Measurements from ENCODE around the gene RAB6A.
"Not testable (repeated sequence)": the region's sequence is repeated elsewhere in the genome, so short reads cannot be mapped to it uniquely, and the experiment has no call there.

Gene RAB6A

DNA sequence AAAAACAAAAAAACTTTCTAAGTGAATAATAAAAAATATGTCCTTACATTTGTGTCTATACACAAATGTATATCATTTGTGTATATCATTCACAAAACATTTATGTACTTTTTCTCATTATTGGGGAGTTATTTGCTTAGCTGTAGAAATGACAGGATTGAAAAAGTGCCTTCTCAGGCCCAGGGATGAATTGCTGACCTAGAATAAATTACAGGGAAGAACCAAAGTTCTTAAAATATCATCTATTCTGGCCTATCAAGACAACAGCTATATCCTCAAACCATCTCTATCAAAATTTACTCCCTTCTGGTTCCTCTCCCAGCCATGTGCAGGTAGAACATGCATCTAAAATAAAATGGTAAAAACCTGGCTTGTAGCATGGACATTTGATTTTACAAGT lies 1.9 kb upstream of the RAB6A start:
- no peak for DNase-seq (ENCODE audit: low read depth, low spot score)

DNA sequence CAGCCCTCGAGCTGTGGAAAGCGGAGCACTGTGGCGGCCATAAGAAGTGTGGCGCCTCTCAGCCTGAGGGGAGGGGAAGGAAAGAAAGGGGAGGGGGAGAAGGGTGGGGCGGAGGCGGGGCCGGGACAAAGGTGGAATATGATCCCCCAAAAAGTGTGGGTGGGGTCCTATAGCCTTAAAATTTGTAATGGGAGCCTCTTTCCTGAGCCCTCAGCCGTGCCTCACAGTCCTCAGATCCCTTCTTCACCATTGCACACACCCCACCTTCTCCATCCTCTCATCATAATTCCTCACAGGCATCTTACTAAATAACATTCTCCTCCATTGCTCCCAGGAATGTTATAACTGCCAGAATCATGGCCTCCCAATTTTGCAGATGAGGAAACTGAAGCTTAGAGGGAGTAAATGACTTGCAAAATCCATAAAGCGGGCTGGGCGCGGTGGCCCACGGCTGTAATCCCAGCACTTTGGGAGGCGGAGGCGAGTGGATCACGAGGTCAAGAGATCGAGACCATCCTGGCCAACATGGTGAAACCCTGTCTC lies 600 bp upstream of the RAB6A start:
- DNase-seq (ENCODE audit: low read depth, low spot score) = no peak

DNA sequence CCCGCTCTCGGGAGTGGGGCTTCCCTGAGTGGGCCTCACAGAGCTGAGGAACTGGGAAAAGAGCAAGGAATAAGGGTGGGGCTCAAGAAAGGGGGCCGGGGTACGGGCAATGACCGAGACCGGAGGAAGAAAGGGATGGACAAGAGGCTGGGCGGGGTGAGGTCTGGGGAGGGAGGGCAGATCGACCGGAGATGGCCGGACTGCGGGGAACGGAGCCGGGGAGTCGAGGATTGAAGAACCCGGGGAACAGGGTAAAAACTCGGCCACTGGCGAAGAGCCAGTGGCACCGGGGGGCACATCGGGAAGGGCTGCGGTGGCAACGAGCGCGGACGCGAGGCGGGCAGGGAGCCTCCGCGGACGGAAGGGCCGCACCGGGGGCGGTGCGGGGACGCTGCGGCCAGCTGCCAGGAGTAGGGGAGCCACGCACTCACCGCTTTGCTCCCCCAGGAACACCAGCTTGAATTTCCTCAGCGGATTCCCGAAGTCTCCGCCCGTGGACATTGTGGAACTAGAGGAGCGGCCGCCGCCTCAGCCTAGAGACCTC lies 667 bp downstream of the RAB6A start:
- DNase-seq (ENCODE audit: low read depth, low spot score) = no peak

DNA sequence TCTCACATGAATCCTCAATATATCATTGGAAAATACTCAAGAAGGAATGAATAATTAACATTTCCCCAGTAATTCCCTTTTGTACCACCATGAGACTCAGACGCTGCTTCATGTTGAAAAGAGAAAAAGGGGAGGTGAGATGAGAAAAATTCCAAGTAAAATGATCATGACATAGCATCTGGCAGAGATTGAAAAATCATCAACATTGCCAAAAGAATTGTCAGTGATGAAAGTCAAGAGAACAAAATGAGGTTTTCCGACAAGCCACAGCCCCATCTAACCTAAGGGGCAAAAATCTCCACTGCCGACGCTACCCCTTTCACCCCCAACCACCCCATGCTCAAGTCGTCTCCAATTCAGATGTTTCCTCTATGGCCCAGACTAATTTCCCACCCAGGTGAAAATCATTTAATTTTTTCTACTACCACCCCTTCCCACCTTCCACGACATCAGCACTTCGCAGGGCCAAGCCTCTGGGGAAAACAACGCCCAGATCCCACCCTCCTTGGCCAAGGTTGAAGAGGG lies 1.2 kb downstream of the RAB6A start:
- no peak for DNase-seq (ENCODE audit: low read depth, low spot score)

DNA sequence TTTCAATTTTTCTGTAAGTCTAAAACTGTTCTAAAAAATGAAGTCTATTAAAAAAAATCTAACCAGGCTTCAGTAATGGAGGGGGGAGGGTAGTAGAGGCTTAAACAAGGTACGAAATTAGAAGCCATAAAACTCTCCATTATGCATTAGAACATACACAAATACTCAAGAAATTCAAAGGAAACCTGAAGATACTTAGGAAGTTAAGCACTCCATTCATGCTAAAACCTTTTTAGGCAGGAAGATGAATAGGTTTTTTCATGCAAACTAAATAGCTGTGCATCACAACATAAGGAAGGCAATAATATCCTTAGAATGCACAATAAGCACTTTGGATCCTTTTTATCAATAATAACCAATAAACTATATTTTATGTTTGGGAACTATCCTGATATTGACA lies 2.4 kb downstream of the RAB6A start:
- DNase-seq (ENCODE audit: low read depth, low spot score) = no peak

DNA sequence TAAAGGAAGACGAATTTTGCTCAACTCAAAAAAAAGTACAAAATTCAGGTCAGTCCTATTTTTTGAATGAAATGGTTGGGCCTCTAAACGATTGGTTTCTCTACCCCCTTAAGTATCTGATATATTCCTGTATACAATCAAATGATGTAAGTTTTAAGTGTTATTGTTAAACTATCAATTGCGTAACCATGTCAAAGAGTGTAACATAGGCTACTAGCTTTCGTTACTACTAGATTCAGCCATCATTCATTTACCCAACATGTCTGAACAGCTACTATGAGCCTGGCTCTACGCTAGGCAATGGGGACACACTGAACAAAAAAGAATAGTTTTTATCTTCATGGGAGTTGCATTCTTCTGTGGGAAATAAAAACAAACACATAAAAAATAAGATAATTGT lies 3.3 kb downstream of the RAB6A start:
- DNase-seq (ENCODE audit: low read depth, low spot score) = no peak

DNA sequence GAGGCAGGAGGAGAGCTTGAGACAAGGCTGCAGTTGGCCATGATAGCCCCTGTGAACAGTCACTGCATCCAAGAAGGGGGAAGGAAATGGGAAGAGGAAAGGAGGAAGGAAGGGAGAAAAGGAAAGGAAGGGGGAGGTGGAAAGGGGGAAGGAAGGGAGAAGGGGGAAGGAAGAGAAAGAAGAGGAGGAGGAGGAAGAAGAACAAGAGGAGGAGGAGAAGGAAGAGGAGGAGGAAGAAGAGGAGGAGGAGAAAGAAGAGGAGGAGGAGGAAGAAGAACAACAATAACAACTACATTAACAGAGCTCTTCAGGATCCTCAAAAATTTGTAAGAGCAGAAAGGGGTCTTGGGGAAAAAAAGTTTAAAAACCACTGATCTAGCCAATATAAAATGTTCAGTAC lies 5.2 kb downstream of the RAB6A start:
- no peak for DNase-seq (ENCODE audit: low read depth, low spot score)

DNA sequence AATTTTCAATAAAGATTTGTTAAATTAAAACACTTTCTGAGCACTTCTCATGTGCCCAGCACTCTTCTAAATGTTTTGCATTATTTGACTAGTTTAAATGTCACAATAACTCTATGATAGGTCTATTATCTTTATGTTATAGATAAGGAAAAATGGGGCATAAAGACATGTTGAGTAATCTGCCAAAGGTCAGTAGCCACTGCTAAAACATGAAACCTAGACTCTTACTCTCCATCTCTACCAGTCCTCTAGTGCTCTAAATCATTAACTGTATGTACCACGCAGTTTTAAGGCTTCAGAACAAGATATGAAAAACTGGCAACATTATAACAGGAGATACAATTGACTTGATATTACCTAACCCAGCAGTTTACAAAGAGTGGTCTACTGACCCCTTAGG lies 6.9 kb downstream of the RAB6A start:
- DNase-seq (ENCODE audit: low read depth, low spot score) = no peak

DNA sequence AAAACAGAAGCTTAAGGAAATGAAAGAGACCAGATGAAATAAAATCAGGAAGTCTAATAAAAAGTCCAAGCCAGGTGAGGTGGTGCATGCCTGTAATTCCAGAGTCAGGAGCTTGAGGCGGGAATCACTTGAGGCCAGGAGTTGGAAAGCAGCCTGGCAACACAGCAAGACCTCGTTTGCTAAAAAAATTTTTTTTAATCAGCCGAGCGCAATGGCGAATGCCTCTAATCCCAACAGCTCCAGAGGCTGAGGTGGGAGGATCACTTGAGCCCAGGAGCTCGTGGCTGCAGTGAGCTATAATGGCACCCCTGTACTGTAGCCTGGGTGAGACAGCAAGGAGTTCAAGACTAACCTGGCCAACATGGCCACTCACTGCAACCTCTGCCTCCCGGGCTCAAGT lies 8.0 kb downstream of the RAB6A start:
- no peak for DNase-seq (ENCODE audit: low read depth, low spot score)

DNA sequence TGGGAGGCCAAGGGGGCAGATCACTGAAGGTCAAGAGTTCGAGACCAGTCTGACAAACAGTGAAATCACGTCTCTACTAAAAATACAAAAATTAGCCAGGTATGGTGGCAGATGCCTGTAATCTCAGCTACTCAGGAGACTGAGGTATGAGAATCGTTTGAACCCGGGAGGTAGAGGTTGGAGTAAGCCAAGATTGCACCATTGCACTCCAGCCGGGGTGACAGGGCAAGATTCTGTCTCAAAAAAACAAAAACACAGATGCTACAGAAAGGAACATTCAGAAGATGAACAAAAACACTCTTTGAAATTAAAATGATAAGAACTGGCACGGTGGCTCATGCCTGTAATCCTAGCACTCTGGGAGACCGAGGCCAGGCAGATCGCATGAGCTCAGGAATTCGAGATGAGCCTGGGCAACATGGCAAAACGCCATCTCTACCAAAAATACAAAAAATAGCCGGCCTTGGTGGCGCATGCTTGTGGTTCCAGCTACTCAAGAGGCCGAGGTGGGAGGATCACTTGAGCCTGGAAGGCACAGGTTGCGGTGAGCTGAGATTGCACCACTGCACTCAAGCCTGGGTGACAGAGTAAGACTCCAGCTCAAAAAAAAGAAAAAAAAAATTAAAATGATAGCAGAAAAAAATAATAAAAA lies 8.5 kb downstream of the RAB6A start:
- DNase-seq (ENCODE audit: low read depth, low spot score) = no peak

DNA sequence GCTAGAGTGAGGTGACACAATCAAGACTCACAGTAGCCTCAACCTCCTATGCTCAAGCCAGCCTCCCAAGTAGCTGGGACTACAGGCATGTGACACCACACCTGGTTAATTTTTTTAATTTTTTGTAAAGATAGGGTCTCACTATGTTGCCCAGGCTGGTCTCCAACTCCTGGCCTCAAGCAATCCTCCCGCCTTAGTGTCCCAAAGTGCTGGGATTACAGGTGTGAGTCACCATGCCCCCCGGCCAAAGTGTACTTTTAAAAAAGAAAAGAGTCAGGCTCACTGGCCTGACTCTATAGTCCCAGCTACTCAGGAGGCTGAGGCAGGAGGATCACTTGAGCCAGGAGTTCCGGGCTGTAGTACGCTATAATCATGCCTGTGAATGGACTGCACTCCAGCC lies 10.0 kb downstream of the RAB6A start:
- DNase-seq (ENCODE audit: low read depth, low spot score) = not testable (repeated sequence)

DNA sequence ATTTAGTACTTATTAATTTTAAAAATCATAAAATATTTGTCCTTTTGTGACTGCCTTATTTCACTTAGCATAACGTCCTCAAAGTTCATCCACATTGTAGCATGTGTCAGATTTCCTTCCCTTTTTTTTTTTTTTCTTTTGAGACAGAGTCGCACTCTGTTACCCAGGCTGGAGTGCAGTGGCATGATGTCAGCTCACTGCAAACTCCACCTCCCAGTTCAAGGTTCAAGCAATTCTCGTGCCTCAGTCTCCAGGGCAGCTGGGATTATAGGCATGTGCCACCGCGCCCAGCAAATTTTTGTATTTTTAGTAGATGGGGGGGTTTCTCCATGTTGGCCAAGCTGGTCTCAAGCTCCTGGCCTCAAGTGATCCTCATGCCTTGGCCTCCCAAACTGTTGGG lies 10.6 kb downstream of the RAB6A start:
- DNase-seq (ENCODE audit: low read depth, low spot score) = no peak

DNA sequence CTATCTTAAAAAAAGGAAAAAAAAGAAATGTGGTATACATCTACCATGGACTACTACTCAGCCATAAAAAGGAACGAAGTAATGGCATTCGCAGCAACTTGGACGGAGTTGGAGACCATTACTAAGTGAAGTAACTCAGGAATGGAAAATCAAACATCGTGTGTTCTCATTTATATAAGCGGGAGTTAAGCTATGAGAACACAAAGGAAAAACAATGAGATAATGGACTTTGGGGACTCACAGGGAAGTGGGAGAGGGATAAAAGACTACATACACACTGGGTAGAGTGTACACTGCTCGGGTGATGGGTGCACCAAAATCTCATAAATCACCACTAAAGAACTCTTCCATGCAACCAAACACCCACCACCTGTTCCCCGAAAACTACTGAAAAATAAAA lies 11.8 kb downstream of the RAB6A start:
- DNase-seq (ENCODE audit: low read depth, low spot score) = no peak

DNA sequence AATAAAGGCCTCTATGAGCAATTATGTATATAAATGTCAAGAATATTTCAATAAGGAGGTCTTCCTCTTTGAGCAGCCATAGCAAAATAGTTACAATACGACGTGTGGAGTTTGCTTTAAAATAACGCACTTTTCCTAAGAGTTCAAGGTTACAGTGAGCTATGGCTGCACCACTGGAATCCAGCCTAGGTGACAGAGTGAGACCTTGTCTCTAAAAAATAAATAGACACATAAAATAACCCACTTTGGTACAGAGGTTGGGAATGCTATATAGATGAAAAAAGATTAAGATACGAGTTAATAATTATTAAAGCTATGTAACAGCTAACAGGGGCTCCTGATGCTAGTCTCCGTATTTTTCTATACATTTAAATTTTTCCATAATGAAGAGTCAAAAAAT lies 12.6 kb downstream of the RAB6A start:
- DNase-seq (ENCODE audit: low read depth, low spot score) = no peak

DNA sequence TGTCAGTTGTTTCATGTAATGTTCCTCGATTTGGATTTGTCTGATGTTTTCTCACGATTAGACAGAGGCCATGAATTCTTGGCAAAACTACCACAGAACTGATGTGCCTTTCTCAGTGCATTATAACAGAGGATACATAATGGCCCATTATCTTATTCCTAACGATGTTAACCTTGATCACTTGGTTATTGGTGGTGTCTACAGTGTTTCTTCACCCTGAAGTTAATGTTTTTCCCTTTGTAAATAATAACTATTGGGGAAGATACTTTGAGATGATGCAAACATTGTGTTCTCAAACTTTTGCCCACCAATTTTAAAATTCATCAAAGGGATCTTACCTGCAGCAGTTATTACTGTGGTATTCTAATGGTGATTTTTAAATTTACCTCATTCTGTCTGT lies 13.1 kb downstream of the RAB6A start:
- DNase-seq (ENCODE audit: low read depth, low spot score) = no peak

DNA sequence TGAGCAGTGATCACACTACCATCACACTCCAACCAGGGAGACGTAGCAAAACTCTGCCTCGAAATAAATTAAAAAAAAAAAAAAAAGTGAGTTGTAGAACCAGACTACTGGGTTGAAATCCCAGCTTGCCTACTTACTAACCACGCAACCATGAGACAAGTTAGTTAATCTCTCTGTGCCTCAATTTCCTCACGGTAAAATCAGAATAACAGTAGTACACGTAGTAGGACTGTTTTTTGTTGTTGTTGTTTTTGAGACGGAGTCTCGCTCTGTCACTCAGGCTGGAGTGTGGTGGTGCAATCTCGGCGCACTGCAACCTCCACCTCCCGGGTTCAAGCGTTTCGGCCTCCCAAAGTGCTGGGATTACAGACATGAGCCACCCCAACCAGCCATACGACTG lies 14.2 kb downstream of the RAB6A start:
- no peak for DNase-seq (ENCODE audit: low read depth, low spot score)

DNA sequence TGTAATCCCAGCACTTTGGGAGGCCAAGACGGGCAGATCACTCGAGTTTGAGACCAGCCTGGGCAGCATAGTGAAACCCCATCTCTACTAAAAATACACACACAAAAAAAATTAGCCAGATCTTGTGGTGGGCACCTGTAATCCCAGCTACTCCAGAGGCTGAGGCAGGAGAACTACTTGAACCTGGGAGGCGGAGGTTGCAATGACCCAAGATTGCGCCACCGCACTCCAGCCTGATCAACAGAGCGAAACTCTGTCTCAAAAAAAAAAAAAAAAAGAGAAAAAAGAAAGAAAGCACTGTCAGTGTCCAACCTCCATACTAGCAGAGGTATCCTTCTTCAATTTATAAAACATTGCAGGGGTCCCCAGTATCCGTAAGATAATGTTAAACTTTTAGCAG lies 17.8 kb downstream of the RAB6A start:
- DNase-seq (ENCODE audit: low read depth, low spot score) = no peak

DNA sequence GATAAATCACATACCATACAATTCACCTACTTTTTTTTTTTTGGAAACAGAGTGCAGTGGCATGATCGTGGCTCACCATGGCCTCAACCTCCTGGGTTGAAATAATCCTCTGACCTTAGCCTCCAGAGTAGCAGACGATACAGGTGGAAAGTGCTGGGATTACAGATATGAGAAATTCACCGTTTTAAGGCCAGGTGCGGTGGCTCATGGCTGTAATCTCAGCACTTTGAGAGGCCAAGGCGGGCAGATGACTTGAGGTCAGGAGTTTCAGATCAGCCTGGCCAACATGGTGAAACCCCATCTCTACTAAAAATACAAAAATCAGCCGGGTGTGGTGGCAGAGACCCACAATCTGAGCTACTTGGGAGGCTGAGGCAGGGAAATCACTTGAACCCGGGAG lies 24.9 kb downstream of the RAB6A start:
- DNase-seq (ENCODE audit: low read depth, low spot score) = not testable (repeated sequence)

DNA sequence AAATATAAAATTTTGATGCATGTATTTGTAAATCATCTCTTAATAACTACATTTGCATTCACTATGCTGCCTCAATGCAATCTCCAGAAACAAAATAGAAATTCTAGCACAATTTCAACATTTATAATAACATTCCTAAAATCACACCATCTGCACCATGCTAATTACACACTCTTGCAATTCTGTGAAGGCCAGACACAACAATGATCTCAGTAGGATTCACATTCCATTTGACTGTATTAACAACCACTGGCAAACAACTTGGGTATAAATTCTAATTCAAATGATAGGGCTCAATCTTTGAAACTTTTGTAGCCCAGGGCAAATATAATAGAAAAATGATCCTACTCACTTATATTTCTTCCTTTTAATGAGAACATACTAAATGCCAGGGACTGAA lies 25.9 kb downstream of the RAB6A start:
- no peak for DNase-seq (ENCODE audit: low read depth, low spot score)

DNA sequence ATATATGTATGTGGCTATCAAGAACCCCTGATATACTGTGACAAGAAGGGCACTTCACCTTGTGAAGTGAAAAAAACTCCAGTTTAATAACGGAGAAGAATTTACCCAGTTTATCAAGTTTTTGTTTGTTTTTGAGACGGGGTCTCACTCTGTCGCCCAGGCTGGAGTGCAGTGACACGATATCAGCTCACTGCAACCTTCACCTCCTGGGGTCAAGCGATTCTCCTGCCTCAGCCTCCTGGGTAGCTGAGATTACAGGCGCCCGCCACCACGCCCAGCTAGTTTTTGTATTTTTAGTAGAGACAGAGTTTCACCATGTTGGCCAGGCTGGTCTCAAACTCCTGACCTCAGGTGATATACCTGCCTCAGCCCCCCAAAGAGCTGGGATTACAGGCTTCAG lies 26.9 kb downstream of the RAB6A start:
- DNase-seq (ENCODE audit: low read depth, low spot score) = not testable (repeated sequence)

DNA sequence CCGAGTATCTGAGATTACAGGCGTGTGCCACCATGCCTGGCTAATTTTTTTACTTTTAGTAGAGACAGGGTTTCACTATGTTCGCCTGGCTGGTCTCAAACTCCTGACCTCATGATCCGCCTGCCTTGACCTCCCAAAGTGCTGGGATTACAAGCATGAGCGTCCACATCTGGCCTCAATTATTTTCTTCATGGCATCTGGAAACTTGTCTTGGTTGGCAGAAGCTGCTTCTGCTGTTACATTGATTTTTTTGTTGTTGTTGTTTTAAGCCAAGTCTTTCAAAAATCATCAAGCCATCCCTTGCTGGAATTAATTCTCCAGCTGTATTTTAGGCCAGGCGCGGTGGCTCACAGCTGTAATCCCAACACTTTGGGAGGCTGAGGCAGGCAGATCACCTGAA lies 27.9 kb downstream of the RAB6A start:
- not testable (repeated sequence) for DNase-seq (ENCODE audit: low read depth, low spot score)

DNA sequence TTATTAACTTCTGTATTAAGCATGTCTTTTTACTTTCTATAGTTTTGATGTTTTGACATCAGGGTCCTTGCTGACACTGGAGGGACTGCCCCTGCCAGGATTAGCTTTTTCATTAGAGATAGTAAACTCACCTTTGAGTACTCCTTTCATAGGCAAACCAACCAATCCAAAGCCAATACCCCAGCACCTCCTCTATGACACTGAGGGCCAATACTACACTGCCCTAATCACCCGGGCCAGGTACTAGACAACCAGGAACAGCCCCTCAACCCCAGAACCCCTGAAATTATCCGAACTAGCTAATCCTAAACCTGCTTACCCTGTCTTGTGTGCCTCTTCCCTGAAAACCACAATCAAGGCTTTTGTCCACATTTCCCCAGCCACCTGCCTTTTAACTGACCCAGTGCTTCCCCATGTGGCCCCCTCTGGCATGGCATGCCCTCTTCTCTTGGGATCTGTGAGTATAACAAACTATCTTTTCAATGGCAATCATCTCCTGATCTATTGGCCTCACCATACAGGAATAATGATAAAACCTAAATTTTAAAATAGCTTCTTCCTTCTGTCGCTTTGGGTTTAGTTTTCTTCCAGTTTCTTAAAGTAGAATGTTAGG lies 31.2 kb downstream of the RAB6A start:
- no peak for DNase-seq (ENCODE audit: low read depth, low spot score)

DNA sequence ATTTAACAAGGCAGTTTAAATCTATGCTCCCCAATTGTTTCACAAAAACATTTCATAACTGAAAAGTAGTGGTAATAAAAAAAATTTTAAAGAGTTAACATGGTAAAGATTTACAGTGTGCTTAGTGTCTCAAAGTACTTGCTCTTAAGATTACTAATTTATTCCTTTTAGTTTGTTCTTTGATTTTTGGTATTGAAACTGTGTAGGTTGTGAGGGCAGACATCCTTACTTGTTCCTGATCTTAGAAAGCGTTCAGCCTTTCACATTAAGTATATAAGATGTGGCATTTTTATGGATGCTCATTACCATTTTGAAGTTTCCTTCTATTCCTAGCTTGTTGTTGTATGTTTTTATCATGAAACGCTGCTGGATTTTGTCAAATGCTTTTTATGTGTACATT lies 32.9 kb downstream of the RAB6A start:
- no peak for DNase-seq (ENCODE audit: low read depth, low spot score)
